Activated T-helper 2 cell treated with anti-CD3 and anti-CD28 coated beads, Interferon-gamma antibody, Interleukin-2, Interleukin-4, amounts not matched to agents 10 μg/mL and 5 μg/mL and 100 μg/mL, durations not matched to agents 14 hours and 24 hours and 36 hours (primary cell): Measurements from ENCODE around the gene CCDC8. TPM values are rescaled to one million over a fixed set of nuclear protein-coding genes. Genes with fewer than 3 reads are reported as not detected.

Source experiments
- DNase-seq: peaks from one replicate; pipeline ENCODE4 v3.0.0; 2021; ENCODE audit warnings: low spot score
- H3K27ac Mint-ChIP-seq: one replicate; pipeline ENCODE4 v1.8.0; 2021; ENCODE audit warnings: mixed read lengths
- H3K27me3 Mint-ChIP-seq: one replicate; pipeline ENCODE4 v1.8.0; 2021; ENCODE audit warnings: low read depth, mixed read lengths
- H3K36me3 Mint-ChIP-seq: one replicate; pipeline ENCODE4 v1.8.0; 2021; ENCODE audit warnings: low read depth, mixed read lengths
- H3K4me1 Mint-ChIP-seq: one replicate; pipeline ENCODE4 v1.8.0; 2021; ENCODE audit warnings: low read depth, mixed read lengths
- H3K4me3 Mint-ChIP-seq: one replicate; pipeline ENCODE4 v1.8.0; 2021; ENCODE audit warnings: low read depth, mild to moderate bottlenecking, moderate library complexity, mixed read lengths
- H3K9me3 Mint-ChIP-seq: one replicate; pipeline ENCODE4 v1.8.0; 2021; ENCODE audit warnings: mixed read lengths
- intact Hi-C: fragments of 100-400 bp; cut with micrococcal nuclease; formaldehyde crosslinking; loops from one replicate; pipeline ENCODE4 v1.15.1; 2023
- total RNA-seq: library from RNA; stranded (reverse); gene quantifications from 2 replicates; pipeline ENCODE4 v1.2.3, GENCODE V29; 2022

CCDC8 gene, protein sequence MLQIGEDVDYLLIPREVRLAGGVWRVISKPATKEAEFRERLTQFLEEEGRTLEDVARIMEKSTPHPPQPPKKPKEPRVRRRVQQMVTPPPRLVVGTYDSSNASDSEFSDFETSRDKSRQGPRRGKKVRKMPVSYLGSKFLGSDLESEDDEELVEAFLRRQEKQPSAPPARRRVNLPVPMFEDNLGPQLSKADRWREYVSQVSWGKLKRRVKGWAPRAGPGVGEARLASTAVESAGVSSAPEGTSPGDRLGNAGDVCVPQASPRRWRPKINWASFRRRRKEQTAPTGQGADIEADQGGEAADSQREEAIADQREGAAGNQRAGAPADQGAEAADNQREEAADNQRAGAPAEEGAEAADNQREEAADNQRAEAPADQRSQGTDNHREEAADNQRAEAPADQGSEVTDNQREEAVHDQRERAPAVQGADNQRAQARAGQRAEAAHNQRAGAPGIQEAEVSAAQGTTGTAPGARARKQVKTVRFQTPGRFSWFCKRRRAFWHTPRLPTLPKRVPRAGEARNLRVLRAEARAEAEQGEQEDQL
- total RNA-seq = not detected in 2 replicates

DNA sequence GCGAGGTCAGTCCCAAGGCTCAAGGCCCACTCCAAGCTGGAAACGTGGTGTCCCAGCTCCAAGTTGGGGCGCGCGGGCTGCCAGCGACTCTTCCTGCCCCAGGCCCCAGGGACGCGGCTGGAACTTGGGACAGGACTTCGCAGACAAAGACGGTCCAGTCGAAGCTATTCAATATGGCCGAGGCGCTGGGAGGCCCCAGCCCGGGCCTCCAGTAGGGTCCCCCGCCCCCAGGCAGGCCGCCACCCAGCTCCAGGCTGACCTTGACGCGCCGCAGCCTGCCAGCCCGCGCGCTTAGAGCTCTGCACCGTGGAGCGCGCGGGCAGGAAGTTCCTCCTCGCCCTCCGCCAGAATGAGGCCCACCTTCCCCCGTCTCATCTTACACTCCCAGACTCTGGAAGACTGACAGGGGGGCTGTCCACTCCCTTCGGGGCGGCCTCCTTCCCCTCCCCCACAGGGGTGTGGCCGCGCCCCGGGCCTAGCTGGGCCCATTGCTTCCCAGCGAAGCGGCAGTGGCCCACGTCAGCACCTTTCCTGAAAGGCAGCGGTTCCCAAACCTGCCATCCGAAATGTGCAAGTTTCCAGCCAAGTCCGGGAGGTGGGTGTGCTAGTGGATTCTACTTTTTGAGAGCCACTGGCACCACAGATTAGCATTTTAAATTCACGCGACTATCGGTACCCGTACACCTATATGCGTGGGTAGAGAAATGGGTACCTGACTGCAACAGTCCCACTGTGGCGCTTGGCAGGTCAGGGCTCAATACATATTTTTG is at the start of gene CCDC8:
CCDC8 (minus strand) TSS at position 303 of the 770 bp plus-strand sequence. CDS start 754 bp downstream, outside the sequence.
- no peak within 1 kb of the TSS for H3K27ac Mint-ChIP-seq

DNA sequence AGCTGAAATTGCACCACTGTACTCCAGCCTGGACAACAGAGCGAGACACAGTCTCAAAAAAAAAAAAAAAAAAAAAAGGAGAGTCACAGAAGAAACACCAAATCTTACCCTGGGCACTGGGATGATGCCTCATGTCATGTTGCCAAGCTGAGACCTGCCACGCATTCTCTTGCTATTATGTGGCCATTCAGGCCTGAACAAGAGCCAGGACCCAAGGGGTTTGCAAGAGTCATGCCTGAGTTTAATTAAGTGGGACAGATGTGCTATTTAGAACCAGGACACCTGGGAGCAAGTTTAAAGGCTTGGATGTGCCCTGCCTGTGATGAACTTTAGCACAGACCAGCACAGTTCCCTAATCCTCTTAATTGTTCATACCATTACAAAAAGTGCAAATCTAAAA is 48.2 kb upstream of the CCDC8 start:
- Mint-ChIP-seq H3K27me3 (peaks cover 4% of the 10 kb centered on the region), H3K4me3 (no peak overlapping the region), H3K36me3 (no peaks in the 10 kb centered on the region), H3K9me3 (no peaks in the 10 kb centered on the region), H3K27ac (no peak overlapping the region), H3K4me1 (no peaks in the 10 kb centered on the region)
- no peak for DNase-seq
- intact Hi-C loops = no loop called here

More for the DNA sequence above, at the start of gene CCDC8:
- Mint-ChIP-seq H3K9me3 (no peaks in the 10 kb centered on the region), H3K36me3 (no peaks in the 10 kb centered on the region), H3K4me3 (no peak within 1 kb of the TSS), H3K4me1 (no peaks in the 10 kb centered on the region), H3K27me3 (peaks cover 62% of the 10 kb centered on the region)
- intact Hi-C loops = loop anchor here (5.0 kb wide), 1 partner anchor 336 kb away; no protein-coding TSS in a partner anchor
- DNase-seq = no peak

DNA sequence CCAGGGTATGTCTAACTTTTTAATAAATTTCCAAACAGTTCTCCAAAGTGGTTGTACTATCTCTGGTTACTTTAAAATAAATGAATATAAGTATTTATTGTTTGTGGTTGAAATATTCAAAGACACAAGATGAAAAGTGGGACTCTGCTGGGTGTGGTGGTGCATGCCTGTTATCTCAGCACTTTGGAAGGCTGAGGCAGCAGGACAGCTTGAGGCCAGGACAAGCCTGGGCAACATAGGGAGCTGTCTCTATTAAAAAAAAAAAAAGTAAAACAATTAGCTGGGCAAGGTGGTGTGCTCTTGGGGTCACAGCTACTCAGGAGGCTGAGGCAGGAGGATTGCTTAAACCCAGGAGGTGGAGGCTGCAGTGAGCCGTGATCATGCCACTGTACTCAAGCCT is 47.6 kb upstream of the CCDC8 start:
- no peaks in the 10 kb centered on the region for H3K9me3 Mint-ChIP-seq
- no peaks in the 10 kb centered on the region for H3K4me1 Mint-ChIP-seq
- peaks cover 4% of the 10 kb centered on the region for H3K27me3 Mint-ChIP-seq
- H3K4me3 Mint-ChIP-seq = no peak overlapping the region
- no peak overlapping the region for H3K27ac Mint-ChIP-seq
- intact Hi-C loops = no loop called here
- no peaks in the 10 kb centered on the region for H3K36me3 Mint-ChIP-seq
- DNase-seq = no peak

DNA sequence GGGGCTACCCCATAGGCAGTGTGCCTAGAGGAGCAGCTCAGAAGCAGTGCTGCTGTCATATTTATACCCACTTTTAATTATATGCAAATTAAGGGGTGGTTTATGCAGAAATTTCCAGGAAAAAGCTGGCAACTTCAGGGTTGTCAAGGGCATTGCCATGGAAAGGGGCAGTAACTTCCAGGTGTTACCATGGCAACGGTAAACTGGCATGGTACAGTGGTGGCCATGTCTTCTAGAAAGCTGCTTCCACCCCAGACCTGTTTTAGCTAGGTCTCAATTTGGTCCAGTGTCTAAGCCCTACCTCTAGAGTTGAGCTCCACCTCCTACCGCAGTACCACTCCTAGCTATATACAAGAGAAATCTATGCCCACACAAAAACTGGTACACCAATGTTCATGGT is 46.7 kb upstream of the CCDC8 start:
- DNase-seq = no peak
- H3K9me3 Mint-ChIP-seq = no peaks in the 10 kb centered on the region
- H3K4me3 Mint-ChIP-seq = no peak overlapping the region
- intact Hi-C loops = no loop called here
- no peak overlapping the region for H3K27ac Mint-ChIP-seq
- H3K27me3 Mint-ChIP-seq = peaks cover 4% of the 10 kb centered on the region
- H3K36me3 Mint-ChIP-seq = no peaks in the 10 kb centered on the region
- H3K4me1 Mint-ChIP-seq = no peaks in the 10 kb centered on the region

DNA sequence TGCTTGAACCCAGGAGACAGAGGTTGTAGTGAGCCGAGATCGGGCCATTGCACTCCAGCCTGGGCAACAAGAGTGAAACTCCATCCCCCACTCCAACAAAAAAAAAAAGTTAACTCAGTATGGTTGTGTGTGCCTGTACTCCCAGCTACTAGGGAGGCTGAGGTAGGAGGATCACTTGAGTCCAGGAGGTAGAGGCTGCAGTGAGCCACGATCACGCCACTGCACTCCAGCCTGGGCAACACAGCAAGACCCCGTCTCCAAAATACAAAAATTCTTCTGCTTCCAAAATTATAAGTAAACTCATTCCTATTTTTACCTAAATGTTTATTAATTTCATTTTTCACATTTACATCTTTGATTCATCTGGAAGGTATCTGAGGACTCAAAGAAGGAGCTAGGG is 43.6 kb upstream of the CCDC8 start:
- H3K36me3 Mint-ChIP-seq = no peaks in the 10 kb centered on the region
- no peak overlapping the region for H3K27ac Mint-ChIP-seq
- intact Hi-C loops = no loop called here
- H3K27me3 Mint-ChIP-seq = peaks cover 4% of the 10 kb centered on the region
- DNase-seq = no peak
- no peak overlapping the region for H3K4me3 Mint-ChIP-seq
- H3K4me1 Mint-ChIP-seq = no peaks in the 10 kb centered on the region
- no peaks in the 10 kb centered on the region for H3K9me3 Mint-ChIP-seq

DNA sequence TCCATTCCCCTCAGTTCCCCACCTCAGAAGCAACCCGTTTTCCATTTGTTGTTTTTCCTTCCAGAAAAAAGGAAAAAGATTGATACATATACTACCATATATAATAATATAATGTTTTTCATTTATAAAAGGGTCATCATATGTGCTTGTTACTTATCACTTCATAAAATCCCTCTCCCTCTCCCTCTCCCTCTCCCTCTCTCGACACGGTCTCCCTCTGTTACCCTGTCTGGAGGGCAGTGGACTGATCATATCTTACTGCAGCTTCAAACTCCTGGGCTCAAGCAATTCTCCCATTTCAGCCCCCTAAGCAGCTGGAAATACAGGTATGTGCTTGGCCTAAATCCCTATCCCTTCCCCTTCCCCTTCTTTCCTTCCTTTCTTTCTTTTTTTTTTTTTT is 40.9 kb upstream of the CCDC8 start:
- Mint-ChIP-seq H3K4me1 (no peaks in the 10 kb centered on the region), H3K27me3 (peaks cover 12% of the 10 kb centered on the region), H3K36me3 (no peaks in the 10 kb centered on the region), H3K9me3 (peaks cover 7% of the 10 kb centered on the region), H3K27ac (no peak overlapping the region), H3K4me3 (no peak overlapping the region)
- no peak for DNase-seq
- intact Hi-C loops = no loop called here

DNA sequence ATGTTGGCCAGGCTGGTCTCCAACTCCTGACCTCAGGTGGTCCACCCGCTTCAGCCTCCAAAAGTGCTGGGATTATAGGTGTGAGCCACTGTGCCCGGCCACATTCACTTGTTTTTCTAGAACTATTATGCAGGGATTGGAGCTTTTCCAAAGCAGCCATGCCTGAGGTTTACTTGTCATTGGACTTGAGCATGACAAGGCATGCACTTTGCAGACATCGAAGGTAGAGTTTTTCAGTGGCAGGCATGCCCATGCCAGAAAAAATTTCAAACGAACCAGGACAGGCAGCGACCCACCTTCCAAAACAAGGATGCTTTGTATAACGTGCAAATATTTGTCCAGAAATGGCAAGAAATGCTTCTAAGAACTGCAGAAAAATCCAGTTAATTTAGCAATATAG is 40.3 kb upstream of the CCDC8 start:
- no peak for DNase-seq
- Mint-ChIP-seq H3K4me3 (no peak overlapping the region), H3K9me3 (peaks cover 8% of the 10 kb centered on the region), H3K4me1 (no peaks in the 10 kb centered on the region), H3K27me3 (peaks cover 13% of the 10 kb centered on the region), H3K36me3 (no peaks in the 10 kb centered on the region), H3K27ac (no peak overlapping the region)
- intact Hi-C loops = no loop called here

DNA sequence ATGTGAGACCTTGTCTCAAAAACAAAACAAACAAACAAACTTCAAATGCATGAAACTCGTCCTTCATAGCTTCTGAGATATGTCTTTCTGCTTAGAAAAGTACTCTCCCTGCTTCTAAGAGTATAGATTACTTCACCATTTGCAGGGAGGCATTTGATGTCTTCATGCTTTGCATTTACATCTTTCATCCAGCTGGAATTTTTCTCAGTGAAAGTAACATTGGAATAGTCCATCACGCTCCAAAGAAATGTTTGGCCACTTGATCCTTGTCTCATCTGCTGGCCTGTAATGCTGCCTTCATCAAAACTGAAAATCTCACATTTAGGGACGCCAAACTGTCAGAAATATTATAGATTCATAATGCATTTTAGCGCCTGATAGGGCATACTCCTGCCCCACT is 38.8 kb upstream of the CCDC8 start:
- peaks cover 10% of the 10 kb centered on the region for H3K27me3 Mint-ChIP-seq
- H3K4me1 Mint-ChIP-seq = no peaks in the 10 kb centered on the region
- H3K9me3 Mint-ChIP-seq = peaks cover 8% of the 10 kb centered on the region
- intact Hi-C loops = no loop called here
- DNase-seq = no peak
- no peak overlapping the region for H3K4me3 Mint-ChIP-seq
- H3K36me3 Mint-ChIP-seq = no peaks in the 10 kb centered on the region
- H3K27ac Mint-ChIP-seq = no peak overlapping the region

DNA sequence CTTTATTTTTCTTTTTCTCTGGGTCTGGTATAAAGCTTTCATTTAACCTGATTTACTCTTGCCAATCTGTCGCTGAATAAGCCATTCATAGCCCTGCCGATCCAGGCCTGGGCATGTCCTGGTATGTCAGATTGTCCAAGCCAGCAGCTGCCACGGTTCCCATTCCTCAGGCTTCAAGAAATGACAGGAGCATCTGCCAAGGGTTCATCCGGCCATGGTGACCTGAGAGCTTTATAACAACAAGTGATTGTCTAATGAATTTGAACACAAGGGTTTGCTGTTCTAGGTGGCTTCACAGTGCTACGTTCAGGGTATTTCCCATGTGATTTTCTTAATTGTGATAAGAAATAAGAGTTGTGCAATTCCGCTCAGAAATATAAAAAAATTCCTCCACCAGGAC is 38.0 kb upstream of the CCDC8 start:
- peaks cover 11% of the 10 kb centered on the region for H3K27me3 Mint-ChIP-seq
- intact Hi-C loops = no loop called here
- no peak overlapping the region for H3K4me3 Mint-ChIP-seq
- H3K27ac Mint-ChIP-seq = no peak overlapping the region
- H3K4me1 Mint-ChIP-seq = no peaks in the 10 kb centered on the region
- DNase-seq = no peak
- peaks cover 8% of the 10 kb centered on the region for H3K9me3 Mint-ChIP-seq
- no peaks in the 10 kb centered on the region for H3K36me3 Mint-ChIP-seq

DNA sequence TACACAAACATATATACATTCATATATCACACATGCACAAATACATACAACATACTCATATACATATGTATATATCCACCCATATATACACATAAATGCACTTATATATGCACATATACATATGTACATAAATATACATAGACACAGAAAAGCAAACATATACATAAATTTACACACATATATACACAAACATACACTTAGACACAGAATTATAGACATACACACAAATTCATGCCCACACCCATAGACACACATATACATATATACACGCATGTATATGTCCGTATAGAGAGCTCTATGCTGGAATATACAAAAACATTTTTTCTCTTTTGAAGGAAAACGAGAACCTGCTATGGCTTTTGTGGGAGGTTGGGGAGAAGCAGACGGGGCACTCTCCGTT is 37.4 kb upstream of the CCDC8 start:
- no peak for DNase-seq
- Mint-ChIP-seq H3K4me3 (no peak overlapping the region), H3K36me3 (no peaks in the 10 kb centered on the region), H3K4me1 (no peaks in the 10 kb centered on the region), H3K9me3 (peaks cover 8% of the 10 kb centered on the region), H3K27me3 (peaks cover 14% of the 10 kb centered on the region), H3K27ac (no peak overlapping the region)
- intact Hi-C loops = no loop called here

DNA sequence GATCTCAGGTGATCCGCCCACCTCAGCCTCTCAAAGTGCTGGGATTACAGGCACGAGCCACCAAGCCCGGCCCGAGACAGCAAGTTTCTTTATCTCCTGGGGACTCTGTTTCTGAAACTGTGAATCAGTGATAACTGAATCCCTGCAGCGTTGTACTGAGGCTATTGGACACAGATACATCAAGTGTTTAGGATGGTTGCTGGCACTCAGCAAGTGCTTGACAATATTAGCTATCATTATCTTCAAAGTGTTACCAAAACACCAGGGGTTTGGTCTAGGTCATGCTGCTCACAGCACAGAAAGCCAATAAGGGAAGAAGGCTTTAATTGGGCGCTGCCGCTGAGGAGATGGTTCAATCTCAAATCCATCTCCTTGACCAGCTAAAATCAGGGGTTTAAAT is 35.9 kb upstream of the CCDC8 start:
- Mint-ChIP-seq H3K4me3 (no peak overlapping the region), H3K9me3 (peaks cover 8% of the 10 kb centered on the region), H3K36me3 (no peaks in the 10 kb centered on the region), H3K27ac (no peak overlapping the region), H3K27me3 (peaks cover 12% of the 10 kb centered on the region), H3K4me1 (no peaks in the 10 kb centered on the region)
- DNase-seq = no peak
- intact Hi-C loops = no loop called here

DNA sequence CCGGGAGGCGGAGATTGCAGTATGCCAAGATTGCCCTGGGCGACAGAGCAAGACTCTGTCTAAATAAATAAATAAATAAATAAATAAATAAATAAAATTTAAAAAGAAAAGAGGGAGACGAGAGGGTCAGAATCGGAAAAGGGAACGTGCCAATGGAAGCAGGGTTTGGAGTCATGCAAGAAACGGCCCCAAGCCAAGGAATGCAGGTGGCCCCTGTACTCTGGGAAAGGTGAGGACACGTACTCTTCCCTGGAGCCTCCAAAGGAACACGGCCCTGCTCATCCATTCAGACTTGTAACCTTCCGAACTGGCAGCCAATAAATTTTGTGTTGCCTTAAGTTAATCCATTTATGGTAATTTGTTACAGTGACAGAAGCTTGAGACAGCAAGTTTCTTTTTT is 35.2 kb upstream of the CCDC8 start:
- no peaks in the 10 kb centered on the region for H3K36me3 Mint-ChIP-seq
- intact Hi-C loops = no loop called here
- no peak overlapping the region for H3K27ac Mint-ChIP-seq
- H3K27me3 Mint-ChIP-seq = peaks cover 12% of the 10 kb centered on the region
- no peaks in the 10 kb centered on the region for H3K4me1 Mint-ChIP-seq
- no peak overlapping the region for H3K4me3 Mint-ChIP-seq
- H3K9me3 Mint-ChIP-seq = peaks cover 8% of the 10 kb centered on the region
- DNase-seq = no peak

DNA sequence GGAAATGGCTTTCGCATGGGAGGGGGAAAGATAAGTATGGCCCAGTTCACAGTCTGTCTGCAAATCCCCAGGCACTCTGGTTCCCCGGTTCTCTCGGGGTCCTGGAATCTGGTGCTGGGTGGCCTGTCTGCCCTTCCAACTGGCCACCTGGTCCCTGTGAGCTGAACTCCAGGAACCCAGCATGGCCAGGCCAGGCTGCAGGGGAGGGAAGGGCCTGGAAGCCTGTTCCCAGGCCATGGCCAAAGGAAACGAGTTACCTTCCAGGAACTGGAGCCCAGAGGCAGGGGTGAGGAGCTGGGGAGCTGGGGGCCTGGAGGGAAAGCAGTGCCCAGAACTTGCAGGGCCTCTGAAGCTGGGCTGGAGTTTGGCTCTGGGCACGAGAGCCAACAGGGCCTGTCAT is 34.5 kb upstream of the CCDC8 start:
- Mint-ChIP-seq H3K27ac (no peak overlapping the region), H3K36me3 (no peaks in the 10 kb centered on the region), H3K9me3 (peaks cover 8% of the 10 kb centered on the region), H3K4me3 (no peak overlapping the region), H3K4me1 (no peaks in the 10 kb centered on the region), H3K27me3 (peaks cover 16% of the 10 kb centered on the region)
- intact Hi-C loops = no loop called here
- DNase-seq = no peak
